HG03575 (cell line): ENCODE measurements around the gene HOXB3.

ENCODE experiments used
- ATAC-seq: cut with Tn5 transposase; IDR thresholded peaks from one replicate; pipeline ENCODE4 v1.9.1; 2021; ENCODE audit not compliant: unreplicated experiment, insufficient number of reproducible peaks, low FRiP score; ENCODE audit errors: extremely low read depth

Gene HOXB3

DNA sequence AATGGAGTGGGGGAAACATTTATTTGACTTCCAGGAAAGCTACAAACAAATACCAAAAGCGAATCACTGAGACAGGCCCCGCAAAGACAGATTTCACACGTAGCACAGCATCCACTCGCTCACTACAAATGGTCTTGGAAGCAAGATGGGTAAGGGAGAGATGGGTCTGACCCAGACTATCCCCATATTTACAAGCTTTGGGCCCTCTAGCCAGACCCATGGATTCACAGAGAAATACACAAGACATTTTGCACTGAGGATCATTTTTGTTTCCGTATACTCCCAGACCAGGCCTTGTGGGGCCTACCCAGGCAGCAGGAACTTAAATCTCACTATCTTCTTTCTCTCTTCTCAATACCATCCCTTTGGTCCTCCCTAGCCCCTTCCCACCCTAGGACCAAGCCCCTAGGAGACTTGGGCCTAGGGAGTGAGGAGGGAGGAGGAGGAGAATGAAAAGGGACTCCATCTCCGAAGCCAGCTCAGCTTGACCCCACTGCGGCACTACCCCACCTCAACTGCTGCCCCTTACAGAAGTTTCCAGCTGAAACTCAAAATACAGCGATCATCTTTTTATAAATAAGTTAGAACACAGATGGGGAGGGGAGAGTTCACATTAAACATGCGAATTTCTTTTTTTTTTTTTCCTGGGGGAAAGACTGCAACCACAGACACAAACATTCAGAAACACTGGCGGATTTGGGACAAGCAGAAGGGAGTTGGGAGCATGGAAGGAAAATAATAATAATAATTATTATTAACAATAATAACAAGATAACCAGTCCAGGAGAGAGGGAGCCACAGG is 1.4 kb upstream of the HOXB3 start:
- ATAC-seq = no peak

DNA sequence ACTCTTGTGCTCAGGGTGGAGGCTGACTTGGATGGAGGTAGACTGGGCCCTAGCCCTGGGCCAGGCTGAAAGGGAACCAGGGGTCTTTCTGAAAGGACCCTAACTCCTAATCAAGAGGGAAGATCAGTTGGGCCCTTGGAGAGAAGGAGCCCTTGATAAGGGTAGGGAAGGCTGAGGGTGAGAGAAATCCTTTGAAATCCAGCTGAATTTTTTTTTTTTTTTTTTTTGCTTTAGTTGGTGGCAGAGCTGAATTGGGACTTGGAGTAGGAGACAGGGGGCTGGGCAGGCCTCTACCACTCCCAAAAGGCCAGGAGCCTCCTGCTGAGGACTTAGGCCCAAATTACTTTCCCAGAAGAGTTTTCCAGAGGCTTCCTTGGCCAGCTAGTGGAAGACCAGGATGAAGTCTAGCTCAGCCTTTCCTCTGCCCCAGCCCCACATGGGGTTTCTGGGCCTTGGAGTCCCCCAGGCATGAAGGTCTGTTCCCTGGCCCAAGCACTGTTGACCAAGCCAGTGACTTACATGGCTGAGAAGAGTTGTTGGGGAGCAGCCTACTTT is 643 bp upstream of the HOXB3 start:
- no peak for ATAC-seq

DNA sequence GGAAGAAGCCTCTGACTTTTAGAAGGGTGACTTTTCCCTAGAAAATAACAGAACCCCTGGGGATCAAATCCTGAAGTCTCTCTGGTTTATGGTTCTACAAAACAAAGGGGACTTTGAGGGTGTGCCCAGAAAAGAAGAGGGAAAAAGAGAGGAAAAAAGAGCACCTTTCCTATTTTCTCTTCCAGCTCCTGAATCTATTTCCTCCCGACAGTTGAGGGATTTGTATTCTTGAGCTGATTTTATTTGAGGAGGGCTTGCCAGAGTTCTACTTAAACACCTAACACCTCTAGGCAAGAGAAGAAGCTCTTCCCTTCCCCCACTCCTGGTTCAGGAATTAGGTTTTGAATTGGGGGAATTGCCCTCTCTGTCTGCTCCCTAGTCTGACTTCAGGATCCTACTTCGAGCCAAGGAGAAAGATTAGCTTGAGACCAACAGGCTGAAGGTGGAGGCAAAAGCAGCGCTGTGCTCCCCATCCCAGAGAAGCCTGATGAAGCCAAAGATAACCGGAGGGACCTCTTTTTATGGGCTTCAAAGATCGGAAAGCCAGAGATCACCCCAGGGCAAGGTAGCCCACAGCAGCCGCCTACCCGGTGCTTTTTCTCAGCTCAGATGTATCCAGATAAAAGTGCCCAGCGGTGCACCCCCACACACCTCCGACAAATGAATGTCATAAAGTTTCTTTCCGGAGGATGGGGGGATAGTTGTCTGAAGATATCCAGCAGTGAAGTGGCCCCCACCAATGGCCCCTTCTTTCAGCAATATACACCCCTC is 796 bp downstream of the HOXB3 start:
- ATAC-seq = no peak

- ATAC-seq = no peak
These were observed 1.5 kb downstream of the HOXB3 start for GRCh38 chr17:48588528-48588927.

DNA sequence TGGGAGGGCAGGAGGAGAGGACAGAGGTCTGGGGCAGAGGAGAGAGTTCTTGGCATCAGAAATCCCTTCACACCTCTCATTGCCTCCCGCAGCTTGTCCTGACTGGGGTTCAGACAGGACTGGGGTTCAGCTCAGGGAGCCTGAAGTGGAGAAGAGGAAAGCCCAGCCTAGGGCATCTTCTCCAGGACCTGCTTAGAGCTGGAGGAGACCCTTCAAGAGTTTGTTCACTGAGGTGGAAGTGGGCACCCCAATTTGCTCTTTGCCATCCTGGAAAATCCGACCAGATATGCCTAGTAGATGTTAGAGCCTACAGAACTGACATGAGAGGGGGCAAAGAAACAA is 2.0 kb downstream of the HOXB3 start:
- ATAC-seq = no peak

DNA sequence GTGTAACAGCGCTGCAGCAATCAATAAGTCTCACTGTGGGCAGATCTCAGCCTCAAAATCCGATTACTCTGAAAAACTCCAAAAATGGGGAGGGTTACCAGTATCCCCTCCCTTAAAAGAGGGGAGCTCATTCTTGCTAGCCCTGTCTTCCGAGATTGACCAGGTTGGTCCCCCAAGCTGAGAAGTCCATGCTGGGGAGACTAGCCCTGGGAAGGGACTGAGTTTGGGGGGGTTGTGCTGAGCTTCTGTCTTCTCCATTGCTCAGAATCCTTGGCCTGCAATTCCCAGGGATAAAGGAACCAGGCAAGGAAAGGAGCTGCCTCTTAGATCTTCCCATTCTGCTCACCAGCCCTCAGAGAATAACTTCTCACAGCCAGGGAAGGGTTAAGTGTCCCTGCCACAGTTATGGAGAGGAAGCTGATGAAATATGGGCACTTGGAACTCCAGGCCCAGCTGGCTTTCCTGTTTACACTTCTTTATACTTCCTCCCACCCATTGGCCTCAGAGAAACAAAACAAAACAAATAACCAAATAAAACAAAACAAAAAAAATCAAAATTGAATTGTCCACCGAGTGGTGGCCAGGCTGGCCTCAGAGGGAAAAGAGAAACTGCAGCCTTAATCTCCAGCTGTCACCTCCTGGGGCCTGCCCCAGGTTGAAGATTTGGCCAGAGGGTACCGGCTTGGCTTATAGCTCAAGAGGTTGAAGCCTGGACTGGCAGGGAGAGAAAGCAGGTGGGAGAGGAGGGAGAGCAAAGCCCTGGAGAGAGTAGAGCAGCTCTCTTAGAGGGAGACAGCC is 2.6 kb downstream of the HOXB3 start:
- no peak for ATAC-seq

- no peak for ATAC-seq
These were observed 3.4 kb downstream of the HOXB3 start for GRCh38 chr17:48586355-48587258.

DNA sequence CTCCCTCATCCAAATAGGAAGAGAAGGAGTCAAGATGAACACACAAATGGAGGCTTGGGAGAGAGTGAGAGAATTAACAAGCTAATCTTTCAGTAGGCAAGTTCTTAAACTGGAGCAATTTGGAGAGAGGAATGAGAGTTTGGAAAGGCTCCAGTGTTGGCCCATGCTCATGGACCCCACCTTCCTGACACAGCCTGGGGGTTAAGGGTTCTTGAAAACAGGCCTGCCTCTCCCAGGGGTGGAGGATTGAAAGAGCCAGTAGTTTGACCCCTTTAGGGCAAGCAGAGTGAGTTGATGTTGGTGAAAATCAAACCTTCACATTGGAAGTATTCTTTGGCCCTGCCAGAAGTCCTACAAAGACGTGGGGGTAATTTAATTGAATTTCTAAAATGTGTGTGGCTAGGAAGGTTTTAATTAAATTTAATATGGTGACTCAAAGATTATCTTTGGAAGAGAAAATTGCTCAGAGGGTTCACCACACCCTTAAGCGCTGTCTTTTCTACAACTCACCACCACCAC is 5.8 kb downstream of the HOXB3 start:
- ATAC-seq = no peak

- ATAC-seq = no peak
These were observed 6.3 kb downstream of the HOXB3 start for GRCh38 chr17:48583708-48584222.

- no peak for ATAC-seq
These were observed 7.3 kb downstream of the HOXB3 start for GRCh38 chr17:48582750-48583069.

- no peak for ATAC-seq
These were observed 10.1 kb downstream of the HOXB3 start for GRCh38 chr17:48579760-48580554.

GRCh38 chr17:48579471-48579759 is 10.6 kb downstream of the HOXB3 start:
- no peak for ATAC-seq

DNA sequence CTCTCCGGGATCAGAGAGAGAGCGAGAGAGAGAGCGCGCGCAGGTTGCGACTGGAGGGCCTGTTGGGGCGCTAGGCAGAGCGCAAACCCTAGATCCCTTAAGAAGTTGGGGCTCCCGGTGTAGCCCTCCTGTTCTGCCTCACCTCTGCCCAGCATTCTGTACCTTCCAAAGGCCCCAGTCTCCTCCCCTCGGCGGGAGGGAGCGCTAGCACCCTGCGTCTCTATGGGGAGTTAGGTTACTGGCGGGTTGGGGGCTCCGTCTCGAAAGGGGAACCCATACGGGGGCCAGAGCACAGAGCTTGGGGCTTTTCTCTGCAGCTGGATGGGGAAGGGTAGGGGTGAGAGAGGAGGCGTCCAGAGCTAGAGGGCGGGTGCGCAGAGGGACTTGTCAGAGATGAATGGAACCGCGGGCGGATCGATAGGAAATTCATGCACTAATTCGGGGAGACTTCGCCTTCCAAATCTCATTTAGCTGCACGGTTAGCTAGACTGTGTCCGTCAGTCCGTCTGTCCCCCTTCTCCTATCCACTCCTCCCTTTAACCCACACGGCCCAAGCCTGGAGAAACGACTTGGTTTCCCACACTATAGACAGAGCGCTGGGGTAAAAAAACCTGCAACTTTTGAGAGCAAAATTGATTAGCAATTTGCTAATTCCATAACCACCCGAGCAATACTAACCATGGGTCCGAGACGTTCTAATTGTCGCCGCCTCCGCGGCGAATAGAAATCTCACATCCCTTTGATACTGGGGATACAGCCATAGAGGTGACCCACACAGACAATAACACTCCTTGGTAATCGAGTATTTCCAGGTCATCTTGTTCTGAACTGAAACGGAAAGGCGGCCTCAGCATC is 11.2 kb downstream of the HOXB3 start:
- no peak for ATAC-seq

DNA sequence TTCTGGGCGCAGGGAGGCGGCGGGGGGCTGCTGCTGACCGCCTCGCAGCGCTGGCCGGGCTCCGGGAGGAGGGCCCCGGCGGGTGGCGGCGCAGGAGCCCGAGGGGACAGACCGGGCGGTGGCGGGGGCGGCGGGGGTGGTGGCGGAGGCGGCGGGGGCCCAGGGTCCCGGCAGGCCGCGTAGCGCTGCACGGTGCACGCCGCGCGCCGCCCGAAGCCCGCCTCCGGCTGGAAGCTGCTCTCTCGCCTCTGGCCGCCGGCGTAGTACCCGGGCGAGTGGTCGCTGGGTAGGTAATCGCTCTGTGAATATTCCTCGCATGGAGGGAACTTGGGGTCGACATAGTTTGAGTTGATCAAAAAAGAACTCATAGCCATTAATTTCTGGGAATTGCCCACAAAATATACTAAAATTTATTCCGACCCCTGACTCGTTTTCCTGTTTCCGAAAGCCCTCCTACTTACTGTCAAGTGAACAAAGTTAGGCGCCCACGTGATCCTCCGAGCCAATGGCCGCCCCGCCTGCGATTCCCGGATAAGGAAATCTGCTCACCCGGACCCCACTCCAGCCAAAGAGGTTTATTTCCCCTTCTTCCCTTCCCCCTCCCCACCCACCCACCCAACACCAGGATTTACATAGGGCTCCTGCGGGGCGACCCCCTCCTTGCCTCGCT is 12.0 kb downstream of the HOXB3 start, which contains the start of gene HOXB4:
Gene HOXB4 (minus strand): TSS at position 405 of the 670 bp plus-strand sequence. CDS start 31 bp downstream, at position 374.
- ATAC-seq = no peak

DNA sequence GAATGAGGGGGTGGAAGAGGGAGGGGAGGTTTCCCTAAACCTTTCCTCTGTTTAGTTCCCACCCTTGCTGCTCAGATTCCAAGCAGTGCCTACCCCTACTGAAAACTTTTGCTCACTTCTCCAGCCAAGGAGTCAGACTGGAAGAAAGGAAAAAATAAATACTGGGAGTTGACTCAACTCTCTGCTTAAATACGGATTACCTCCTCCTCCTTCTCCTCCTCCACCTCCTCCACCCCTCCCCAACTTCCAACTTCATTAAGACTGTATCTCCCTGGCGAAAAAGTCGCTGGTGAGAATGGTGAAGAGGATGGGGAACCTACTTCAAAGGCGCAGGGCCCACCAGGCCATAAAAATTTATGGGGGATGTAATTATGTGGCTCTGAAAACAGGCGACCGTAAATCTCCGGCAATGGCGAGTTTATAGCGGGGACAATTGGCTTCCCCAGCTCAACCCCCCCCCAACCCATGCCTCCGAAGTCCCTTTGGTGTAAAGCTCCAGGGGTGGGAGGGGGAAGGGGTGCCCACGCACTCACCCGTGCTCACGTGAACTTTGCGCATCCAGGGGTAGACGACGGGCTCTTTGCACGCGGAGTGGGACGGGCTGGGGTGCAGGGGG is 12.6 kb downstream of the HOXB3 start:
- ATAC-seq = no peak
